ENCODE data around the gene GDNF.
A peak's percentile ranks its signal among the peaks of the same experiment; 100 is the strongest.

Gene GDNF

GRCh38 chr5:37847978-37848425, 8.2 kb upstream of the GDNF start:
- DNase-seq = no peak

GRCh38 chr5:37846786-37847310, 7.0 kb upstream of the GDNF start:
- DNase-seq = no peak

DNA sequence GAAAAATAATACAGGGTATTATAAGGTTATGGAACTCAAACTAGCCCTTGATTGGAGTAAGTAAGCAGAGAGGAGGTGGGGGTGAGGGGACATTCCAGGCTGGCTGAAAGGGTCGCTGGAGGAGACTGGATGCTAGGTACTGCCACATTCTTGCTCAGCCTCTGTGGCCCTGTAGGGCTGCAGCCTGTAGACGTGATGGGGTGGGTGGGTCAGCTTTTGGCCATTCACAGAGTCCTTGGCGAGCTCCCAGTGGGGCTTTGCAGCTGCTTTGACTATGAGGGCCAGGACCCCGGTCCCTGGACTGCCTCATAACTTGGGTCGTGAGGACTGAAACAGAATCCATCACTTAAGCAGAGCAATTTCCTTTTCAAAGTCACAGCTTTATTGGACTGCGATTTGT, 4.2 kb upstream of the GDNF start:
- DNase-seq = no peak

DNA sequence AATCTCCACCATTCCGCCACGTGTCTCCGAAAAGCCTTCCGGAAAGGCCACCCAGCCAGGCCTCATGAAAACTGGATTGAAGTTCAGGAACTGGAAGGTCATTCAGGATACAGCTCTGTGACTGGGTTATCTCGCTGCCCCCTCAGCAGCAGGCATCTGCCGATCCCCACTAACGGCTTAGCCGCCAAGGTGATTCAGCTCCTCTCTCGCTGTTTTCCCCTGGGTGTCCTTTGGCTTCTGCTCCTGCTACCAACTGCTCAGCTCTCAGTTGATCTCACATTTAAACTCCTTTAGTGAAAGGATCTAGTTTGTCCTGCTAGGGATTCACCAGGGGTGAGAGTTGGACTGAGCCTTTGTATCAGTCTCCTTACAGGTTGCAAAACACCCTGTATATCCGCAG, 2.2 kb upstream of the GDNF start:
- DNase-seq = no peak

DNA sequence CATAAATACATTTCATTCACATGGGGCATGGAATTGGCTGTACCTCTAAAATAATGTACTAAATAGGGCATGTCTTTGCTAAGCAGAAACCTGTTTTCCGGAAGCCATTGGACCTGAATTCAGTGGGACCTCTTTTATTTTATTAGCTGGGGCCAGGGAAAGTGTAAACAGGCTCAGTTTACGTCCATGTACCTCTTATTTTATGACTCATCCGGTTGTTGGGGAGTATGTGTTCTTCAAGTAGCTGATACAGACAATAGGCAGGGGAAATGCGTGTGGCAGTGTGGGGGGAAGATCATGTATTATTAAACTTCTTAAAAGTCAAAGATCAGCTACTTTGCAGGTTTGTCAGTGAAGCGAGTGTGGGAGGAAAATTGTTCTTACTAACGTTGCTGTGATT, 1.4 kb upstream of the GDNF start:
- DNase-seq = peak in 1 of 51 donors; percentile 32

- DNase-seq = peak in 17 of 51 donors; percentile 5 to 76 (median 36)
Observed at GRCh38 chr5:37840053-37841034, 503 bp upstream of the GDNF start.

DNA sequence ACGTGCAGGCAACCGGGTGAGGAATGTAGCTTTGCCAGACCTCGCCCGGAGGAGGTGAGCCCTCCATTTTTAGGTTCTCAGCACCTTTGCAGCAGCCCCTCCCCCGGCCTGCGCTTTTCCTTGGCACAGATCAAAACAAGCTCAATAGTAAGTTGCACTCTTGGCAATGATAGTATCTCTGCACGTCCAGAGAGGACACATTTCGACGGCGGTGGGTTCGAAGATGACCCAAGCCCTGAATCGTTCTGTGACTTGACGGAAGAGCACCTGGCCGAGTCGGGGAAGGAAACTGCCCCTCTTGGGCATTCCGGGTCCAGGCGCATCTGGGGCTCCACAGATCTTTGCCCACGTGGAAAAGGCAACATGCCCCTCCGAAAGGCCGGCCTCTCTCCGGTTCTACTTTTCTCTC, 904 bp downstream of the GDNF start:
- DNase-seq = no peak

- DNase-seq = peak in 11 of 51 donors; percentile 8 to 58 (median 22)
Observed at GRCh38 chr5:37838152-37838932, 1.5 kb downstream of the GDNF start.

GRCh38 chr5:37837414-37838032, 2.3 kb downstream of the GDNF start:
- DNase-seq = peak in 47 of 51 donors; percentile 12 to 85 (median 55)

DNA sequence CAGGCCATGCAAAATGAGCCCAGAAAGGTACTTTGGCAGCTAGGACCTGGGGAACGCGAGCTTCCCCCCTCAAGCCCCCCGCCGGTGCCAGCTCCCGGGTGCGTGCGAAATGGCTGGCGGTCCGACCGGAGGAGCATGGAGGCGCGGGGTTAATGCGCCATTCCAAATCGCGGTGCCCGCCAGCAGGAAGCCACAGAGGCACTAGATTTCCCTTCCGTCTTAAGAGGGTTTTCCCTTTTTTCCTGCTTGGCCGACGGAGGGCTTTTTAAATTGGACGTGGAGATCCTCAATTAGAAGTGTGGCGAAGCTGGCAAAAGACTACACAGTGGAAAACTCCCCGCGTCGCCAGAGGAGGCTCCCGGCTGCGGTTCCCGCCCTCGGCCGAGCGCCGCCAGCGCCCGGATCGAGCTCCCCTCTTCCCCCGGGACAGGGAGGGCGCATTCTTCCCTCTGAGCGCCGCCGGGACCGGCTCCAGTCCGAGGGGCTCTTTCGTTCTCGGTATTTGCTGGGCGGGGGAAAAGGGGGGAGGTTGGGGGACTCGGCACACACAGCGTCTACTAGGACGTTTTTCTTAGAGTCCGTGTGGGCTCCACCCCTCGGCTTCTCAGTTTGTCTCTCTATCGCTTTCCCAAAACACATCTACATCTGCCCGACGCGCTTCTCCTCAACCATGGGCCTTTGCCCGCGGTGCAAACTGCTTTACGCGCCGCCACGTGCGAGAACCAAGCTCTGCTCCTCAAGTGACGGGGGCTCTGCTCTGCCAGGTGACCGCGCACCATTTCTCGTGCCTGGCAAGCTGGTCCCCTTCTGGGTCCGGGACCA, 3.0 kb downstream of the GDNF start:
- peak in 11 of 51 donors; percentile 8 to 66 (median 27) for DNase-seq

- DNase-seq = no peak
Observed at GRCh38 chr5:37836235-37836591, 3.6 kb downstream of the GDNF start.

DNA sequence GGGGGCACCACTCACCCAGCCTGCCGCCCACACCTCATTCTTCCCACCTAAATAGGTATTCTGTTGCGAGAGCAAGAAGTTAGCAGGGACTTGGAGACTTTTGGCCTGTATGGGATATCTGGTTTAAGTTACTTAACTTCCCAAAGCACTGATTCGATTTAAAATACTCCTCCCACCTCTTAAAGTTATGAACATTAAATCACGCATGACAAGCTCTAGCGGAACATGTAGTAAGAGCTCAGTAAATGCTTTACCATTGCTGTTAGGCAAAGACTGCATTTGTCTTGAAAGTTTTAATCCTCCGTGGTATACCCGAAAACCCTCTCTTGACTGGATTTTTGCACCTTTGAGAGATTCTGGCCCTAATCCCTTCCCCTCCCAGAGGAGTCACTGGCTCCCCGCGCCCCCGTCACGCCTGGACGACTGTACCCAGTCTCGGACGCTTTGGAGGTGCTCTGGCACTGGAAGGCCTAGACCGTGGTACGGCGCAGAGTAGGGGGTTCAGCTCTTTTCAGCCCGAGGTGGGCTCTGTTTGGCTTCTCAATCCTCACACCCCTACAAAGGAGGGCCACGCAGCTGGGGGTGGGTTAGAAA, 4.4 kb downstream of the GDNF start:
- DNase-seq = no peak

DNA sequence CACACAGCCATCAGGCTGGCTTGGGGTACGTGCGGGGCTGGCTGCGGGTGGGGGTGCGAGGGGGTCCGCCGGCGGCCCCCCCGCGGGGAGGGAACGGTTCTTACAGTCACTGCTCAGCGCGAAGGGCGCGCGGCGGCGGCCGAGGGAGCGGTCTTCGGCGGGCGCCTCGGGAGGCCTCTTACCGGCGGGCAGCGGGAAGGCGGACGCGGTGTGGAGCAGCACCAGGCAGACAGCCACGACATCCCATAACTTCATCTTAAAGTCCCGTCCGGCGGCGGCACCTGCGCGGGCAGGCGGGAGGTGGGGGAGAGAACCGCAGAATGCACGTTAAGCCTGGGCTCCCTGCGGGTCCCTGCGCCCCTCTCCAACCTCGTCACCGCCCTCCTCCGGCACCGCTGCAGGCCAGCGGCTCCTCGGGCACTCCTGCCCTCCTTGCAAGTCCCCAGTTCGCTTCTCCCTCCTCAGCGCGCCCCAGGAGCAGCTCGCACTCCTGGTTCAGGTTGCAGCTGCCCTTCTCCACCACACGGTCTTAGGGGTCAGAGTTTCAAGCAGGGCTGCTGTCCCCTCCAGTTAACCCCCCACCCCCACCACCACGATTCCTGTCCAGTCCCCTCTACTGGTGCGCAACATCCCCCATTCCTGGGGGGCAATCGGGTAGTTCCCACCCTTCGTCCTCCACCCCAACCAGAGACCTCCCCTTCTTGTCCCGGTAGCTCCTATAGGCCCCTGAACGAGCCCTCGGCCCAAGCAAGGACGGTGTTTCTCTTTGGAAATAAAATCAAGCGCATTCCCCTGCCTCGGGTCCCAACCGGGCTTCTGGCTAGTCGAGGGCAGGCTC, 5.1 kb downstream of the GDNF start:
- peak in 8 of 51 donors; percentile 10 to 48 (median 26) for DNase-seq

DNA sequence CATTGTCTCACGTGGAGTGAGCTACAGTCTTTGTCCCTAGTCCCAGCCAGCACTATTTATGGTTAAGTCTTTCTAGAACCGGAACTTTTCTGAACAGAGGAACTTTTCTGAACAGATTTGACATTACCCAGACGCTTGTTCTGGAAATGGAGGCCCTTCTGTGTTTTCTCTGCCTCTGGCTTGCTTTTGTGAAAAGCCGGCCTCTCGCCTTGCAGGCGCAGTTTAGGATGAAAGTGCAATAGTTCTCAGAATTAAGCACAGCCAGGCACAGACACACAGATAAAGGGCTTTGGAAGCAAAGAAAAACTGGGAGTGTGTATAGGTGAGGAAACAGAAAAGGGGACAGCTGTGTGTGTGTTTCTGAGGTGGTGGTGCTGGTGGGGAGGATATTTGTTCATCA, 5.9 kb downstream of the GDNF start:
- DNase-seq = peak in 1 of 51 donors; percentile 33

- no peak for DNase-seq
Observed at GRCh38 chr5:37831821-37832534, 7.9 kb downstream of the GDNF start.

DNA sequence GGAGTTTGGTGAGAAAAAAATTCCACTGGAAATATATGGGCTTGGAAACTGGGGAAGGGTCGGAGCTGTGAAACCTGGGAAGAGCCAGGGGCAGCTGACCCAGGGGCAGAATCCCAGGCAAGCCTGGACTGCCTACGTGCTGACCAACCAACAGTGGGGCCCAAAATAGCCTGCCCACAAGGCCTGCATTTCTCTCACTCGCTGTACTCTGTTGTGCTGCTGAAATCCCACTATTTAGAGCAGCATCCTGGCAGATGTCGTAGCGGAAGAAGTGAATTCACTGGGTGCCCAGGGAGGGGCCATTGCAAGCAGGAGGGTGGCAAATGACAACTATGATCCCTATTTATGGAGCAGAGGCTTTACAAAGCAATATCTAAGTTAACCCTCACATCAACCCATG, 9.5 kb downstream of the GDNF start:
- no peak for DNase-seq

DNA sequence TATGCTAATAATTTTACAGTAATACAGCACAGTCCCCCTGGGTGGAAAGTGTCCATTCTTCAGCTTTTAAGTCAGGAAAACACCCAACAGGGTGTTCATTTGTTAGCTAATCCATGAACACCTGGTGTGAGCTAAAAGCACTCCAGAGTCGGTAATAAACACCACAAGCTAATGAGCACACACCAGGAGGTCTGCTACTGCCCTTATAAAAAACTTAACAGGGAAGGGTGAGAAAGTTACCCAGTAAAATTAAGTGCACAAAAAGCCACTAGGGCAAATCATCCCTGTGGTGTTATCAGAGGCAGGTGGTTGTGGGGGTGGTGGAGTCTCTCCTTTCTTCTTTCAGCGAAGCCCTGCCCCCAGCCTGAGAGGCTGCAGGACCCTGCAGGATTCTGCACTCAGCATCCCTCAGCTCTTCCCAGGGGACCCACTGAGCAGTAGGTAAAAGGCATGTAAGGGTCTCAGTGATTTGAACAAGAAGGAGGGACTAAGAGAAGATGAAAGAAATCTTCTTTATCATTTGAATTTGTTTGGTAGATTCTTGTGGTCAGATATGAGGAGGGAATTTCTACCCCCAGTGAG, 14.4 kb downstream of the GDNF start:
- DNase-seq = no peak

DNA sequence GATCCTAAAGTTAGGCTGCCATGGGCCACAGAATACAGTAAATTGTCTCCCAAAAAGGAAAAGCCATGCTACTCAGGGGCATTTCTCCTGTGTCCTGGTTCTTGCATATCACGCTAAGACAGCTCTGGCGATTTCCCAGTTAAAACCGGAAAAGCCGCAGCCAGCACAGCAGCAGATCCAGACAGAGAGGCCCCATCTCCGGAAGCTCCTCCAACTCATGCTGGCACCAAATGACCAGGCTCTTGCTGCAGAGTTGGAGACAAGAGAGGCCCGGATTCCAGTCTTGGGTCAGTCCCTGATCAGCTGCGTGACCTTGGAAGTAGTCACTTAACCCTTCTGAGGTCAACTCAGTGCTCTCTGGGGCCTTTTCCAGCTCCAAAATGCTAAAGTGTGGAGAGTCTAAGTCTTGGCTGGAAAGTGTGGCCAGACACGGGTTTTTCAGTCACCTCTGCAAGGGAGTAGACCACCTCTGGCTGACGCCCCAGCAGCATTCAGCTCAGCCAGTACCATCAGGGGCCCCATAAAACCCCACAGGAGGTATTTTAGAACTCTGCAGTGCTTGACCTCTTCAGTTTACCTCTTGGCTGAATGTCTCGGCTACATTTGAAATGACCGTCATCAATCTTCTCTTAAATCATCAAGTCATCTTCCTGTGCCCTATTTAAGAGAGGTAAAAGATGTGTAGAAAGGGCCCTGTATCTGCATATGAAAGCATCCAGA, 16.2 kb downstream of the GDNF start:
- no peak for DNase-seq

Measured in hypothalamus (tissue), 51 donors.